ENCODE results near the gene NFATC1.

- TF ChIP-seq CTCF (IDR thresholded peaks at IDR 0.05) (no peak), POLR2A (IDR thresholded peaks at IDR 0.05) (no peak)
These were observed 102.9 kb downstream of the NFATC1 start for GRCh38 chr18:79498662-79499061.
